Bone marrow (tissue), 2 donors: ENCODE measurements around the gene CST6.

ENCODE experiments used
- DNase-seq, 2 donors: peaks; one replicate each; lab custom pipeline; 2025; lab: John Stamatoyannopoulos, UW

CST6 gene

DNA sequence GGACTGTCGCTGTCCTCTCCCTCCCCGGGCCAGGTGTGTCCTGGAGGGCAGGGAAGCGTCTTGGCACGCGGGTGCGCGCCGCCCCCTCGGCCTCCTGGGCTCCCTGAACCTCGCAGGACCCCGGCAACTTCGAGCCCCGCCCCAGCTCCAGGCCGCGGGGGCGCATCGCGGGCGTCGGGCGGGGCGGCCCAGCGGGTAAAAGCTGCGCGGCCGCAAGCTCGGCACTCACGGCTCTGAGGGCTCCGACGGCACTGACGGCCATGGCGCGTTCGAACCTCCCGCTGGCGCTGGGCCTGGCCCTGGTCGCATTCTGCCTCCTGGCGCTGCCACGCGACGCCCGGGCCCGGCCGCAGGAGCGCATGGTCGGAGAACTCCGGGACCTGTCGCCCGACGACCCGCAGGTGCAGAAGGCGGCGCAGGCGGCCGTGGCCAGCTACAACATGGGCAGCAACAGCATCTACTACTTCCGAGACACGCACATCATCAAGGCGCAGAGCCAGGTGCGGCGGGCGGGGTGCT lies at the start of gene CST6:
TSS of gene CST6 (plus strand) at position 224 of the 519 bp plus-strand sequence. CDS start at position 261, 37 bp downstream.
- no peak for DNase-seq

GRCh38 chr11:65962141-65962564 lies 49.7 kb upstream of the CST6 start:
- DNase-seq: peak in 1 of 2 donors; percentile 37

DNA sequence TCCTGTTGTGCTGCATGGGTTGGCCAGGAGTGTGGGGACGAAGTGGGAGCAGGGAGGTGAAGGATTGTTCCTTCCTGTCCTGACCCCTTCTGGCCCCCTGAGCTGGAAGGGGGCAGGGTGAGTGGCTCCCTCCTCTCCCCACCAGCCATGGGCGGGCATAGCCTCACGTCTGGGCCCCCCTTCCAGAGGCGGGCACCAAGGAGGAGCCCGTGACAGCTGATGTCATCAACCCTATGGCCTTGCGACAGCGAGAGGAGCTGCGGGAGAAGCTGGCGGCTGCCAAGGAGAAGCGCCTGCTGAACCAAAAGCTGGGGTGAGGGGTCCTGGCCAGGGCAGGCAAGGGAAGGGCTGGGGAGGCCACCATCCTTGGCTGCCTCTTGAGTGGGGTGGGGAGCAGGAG lies 46.9 kb upstream of the CST6 start:
- no peak for DNase-seq

- DNase-seq: no peak
Measured at GRCh38 chr11:65965986-65966762, 45.6 kb upstream of the CST6 start.

GRCh38 chr11:65967329-65967934 lies 44.4 kb upstream of the CST6 start:
- no peak for DNase-seq

GRCh38 chr11:65968600-65969482 lies 43.0 kb upstream of the CST6 start:
- DNase-seq: no peak

DNA sequence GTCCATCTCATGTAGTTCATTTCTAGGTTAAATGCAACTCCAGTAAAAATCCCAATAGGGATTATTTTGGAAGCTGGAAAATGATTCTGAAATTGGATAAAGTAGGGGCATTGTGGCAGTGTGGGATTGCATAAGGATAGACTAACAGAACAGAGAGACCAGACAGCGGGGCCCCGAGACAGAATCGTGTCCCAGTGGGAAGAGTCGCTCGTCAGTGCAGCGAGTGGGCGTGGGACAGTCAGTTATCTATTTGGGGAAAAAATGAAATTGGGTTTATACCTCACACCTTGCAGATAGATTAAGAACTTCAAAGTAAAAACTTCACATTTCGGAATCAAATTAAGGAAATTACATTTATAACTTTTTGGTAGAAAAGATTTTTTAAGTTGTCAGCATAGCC lies 39.7 kb upstream of the CST6 start:
- DNase-seq: no peak

GRCh38 chr11:65973439-65974110 lies 38.2 kb upstream of the CST6 start:
- no peak for DNase-seq

DNA sequence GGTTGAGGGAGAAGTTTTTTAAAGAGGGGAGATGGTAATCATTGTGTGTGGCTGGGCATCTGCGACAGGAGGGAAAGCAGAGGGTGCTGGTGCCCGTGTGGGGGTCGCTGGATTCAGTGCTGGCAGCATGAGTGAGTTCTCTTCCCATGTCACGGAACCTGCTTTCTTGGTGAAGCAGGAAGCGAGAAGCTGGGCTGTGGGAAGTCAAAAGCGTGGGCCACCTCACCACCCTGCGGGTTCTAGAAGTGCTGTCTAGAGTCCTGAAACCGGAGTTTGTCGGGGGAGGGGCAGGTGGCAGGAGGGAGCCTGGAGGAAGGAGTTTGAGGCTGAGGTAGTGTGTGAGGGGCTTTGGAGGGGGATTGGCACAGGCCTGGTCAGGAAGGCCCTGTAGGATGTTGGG lies 36.0 kb upstream of the CST6 start:
- DNase-seq: no peak

- no peak for DNase-seq
Measured at GRCh38 chr11:65976216-65977176, 35.3 kb upstream of the CST6 start.

- no peak for DNase-seq
Measured at GRCh38 chr11:65977621-65978390, 34.0 kb upstream of the CST6 start.

GRCh38 chr11:65978391-65979238 lies 33.2 kb upstream of the CST6 start:
- no peak for DNase-seq

GRCh38 chr11:65979261-65979759 lies 32.5 kb upstream of the CST6 start:
- no peak for DNase-seq

GRCh38 chr11:65981101-65981740 lies 30.6 kb upstream of the CST6 start:
- DNase-seq: no peak

DNA sequence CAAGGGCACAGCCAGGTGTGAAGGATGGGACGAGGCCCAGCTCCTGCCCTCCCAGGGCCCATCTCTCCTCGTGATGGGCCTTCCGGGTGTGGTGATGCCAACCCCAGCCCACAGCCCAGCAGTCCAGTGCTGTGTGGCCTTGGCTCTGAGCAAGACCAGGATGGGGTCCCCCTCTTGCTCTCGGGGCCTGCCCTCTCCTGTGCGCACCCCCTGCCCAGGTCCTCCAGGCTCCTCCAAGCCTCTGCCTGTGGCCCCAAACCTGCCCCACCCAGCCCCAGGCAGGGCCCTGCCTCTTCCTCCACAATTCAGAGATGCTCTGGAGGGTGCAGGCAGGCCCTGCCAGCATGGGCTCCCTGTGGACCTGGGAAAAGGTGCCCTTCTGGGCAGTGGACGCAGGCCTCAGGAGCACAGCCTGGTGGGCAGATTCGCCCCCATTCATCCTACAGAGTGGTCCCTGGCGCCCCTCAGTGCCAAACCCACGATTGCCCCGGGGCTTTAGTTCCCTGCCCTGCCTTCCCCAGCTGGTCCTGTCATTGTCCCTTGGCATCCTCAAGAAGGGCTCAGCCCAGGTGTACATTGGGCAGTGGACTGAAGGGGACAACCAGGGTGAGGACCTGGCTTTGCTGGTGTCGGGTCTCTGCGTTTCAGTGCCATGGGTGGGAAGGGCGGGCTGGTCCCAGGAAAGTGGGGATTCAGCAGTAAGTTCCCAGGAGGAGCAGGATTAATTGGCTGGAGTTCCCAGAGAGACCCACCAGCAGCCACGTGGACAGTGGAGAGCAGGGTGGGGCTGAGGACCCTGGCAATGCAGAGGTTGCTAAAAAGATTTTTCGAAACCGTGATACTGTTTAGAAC lies 29.6 kb upstream of the CST6 start:
- DNase-seq: no peak

GRCh38 chr11:65982824-65983588 lies 28.8 kb upstream of the CST6 start:
- DNase-seq: no peak
